DOHH2 (cell line): ENCODE measurements around the gene RPTOR.

Experiments
- H3F3A ChIP-seq: fragments of 200-600 bp; sonication (generic), shearing (Covaris generic); 2 replicates; pipeline ENCODE4 v1.6.0; 2016; ENCODE audit warnings: antibody characterized with exemption, mild to moderate bottlenecking; ENCODE audit not compliant: control insufficient read depth, insufficient read depth
- H3K27ac ChIP-seq: fragments of 200-600 bp; sonication (generic); 2 replicates; pipeline ENCODE4 v1.5.1; 2014; ENCODE audit warnings: low read depth, mild to moderate bottlenecking, low read length, moderate library complexity
- H3K27me3 ChIP-seq: fragments of 200-600 bp; sonication (generic); 2 replicates; pipeline ENCODE4 v1.6.1; 2014; ENCODE audit warnings: mild to moderate bottlenecking, low read length, mixed read lengths; ENCODE audit not compliant: control insufficient read depth
- H3K36me3 ChIP-seq: fragments of 200-600 bp; sonication (generic); 2 replicates; pipeline ENCODE4 v1.6.1; 2014; ENCODE audit warnings: mild to moderate bottlenecking, low read length, moderate library complexity, mixed read lengths; ENCODE audit not compliant: control insufficient read depth
- H3K4me1 ChIP-seq: fragments of 200-600 bp; sonication (generic); 2 replicates; pipeline ENCODE4 v1.6.1; 2014; ENCODE audit warnings: mild to moderate bottlenecking, low read length, mixed read lengths; ENCODE audit not compliant: control insufficient read depth
- H3K4me2 ChIP-seq: fragments of 200-600 bp; sonication (generic); 2 replicates; pipeline ENCODE4 v1.6.0; 2014; ENCODE audit warnings: mild to moderate bottlenecking, low read length, moderate library complexity
- H3K4me3 ChIP-seq: fragments of 200-600 bp; sonication (generic); 2 replicates; pipeline ENCODE4 v1.5.1; 2014; ENCODE audit warnings: mild to moderate bottlenecking, low read length, mixed read lengths
- H3K79me2 ChIP-seq: fragments of 200-600 bp; sonication (generic); 2 replicates; pipeline ENCODE4 v1.6.1; 2014; ENCODE audit warnings: mild to moderate bottlenecking, low read length, mixed read lengths; ENCODE audit not compliant: control insufficient read depth
- H3K9me2 ChIP-seq: fragments of 200-600 bp; sonication (generic); replicated peaks from 2 replicates; pipeline ENCODE4 v1.6.1; 2014; ENCODE audit warnings: mild to moderate bottlenecking, low read length, mixed read lengths; ENCODE audit not compliant: control insufficient read depth
- H3K9me3 ChIP-seq: fragments of 200-600 bp; sonication (generic); 2 replicates; pipeline ENCODE4 v1.6.1; 2014; ENCODE audit warnings: antibody characterized with exemption, low read length, mixed read lengths; ENCODE audit not compliant: control insufficient read depth, insufficient read depth
- H4K20me1 ChIP-seq: fragments of 200-600 bp; sonication (generic); 2 replicates; pipeline ENCODE4 v1.6.0; 2014; ENCODE audit warnings: low read depth, mild to moderate bottlenecking, antibody characterized with exemption, low read length, moderate library complexity; ENCODE audit not compliant: control insufficient read depth, insufficient read depth
- EZH2phosphoT487 ChIP-seq: fragments of 200-600 bp; sonication (generic); IDR thresholded peaks from 2 replicates; pipeline ENCODE4 v1.6.1; 2017; ENCODE audit warnings: borderline replicate concordance, mild to moderate bottlenecking, antibody characterized with exemption, low read length, moderate library complexity, mixed read lengths
- TF ChIP-seq, protein P1 (sequence below): fragments of 200-600 bp; sonication (generic); IDR thresholded peaks from one replicate; pipeline ENCODE4 v1.5.1; 2014; ENCODE audit warnings: antibody characterized with exemption, mild to moderate bottlenecking, low read depth, low read length; ENCODE audit not compliant: poor library complexity, severe bottlenecking

Gene RPTOR

DNA sequence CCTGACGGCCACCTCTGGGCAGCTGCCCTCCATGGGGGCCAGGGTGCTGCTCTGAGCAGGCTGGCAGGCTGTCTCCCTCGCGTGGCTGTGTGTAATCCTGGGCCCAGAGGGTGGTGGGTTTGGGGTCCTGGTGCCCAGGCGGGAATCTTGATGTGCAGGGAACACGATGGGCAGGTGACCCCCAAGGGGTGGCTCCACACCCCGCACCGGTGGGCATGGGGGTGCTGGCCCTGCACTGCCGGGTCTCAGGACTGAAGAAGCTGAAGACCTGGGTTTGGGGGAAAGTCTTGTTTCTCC, 455.6 kb downstream of the RPTOR start:
- H3F3A ChIP-seq, result no peaks in the 10 kb centered on the region
- no peaks in the 10 kb centered on the region for H3K9me2 ChIP-seq
- no peaks in the 10 kb centered on the region for H3K4me1 ChIP-seq
- no peaks in the 10 kb centered on the region for H3K79me2 ChIP-seq
- H3K4me3 ChIP-seq, result no peak overlapping the region
- no peak overlapping the region for H3K27ac ChIP-seq
- H3K9me3 ChIP-seq, result no peaks in the 10 kb centered on the region
- peaks cover 5% of the 10 kb centered on the region for H3K27me3 ChIP-seq
- no peak overlapping the region for H3K4me2 ChIP-seq
- peaks cover 16% of the 10 kb centered on the region for H3K36me3 ChIP-seq
- H4K20me1 ChIP-seq, result no peaks in the 10 kb centered on the region
- TF ChIP-seq, protein P1, sequence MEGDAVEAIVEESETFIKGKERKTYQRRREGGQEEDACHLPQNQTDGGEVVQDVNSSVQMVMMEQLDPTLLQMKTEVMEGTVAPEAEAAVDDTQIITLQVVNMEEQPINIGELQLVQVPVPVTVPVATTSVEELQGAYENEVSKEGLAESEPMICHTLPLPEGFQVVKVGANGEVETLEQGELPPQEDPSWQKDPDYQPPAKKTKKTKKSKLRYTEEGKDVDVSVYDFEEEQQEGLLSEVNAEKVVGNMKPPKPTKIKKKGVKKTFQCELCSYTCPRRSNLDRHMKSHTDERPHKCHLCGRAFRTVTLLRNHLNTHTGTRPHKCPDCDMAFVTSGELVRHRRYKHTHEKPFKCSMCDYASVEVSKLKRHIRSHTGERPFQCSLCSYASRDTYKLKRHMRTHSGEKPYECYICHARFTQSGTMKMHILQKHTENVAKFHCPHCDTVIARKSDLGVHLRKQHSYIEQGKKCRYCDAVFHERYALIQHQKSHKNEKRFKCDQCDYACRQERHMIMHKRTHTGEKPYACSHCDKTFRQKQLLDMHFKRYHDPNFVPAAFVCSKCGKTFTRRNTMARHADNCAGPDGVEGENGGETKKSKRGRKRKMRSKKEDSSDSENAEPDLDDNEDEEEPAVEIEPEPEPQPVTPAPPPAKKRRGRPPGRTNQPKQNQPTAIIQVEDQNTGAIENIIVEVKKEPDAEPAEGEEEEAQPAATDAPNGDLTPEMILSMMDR, result no peak
- TF ChIP-seq EZH2phosphoT487, result no peak

DNA sequence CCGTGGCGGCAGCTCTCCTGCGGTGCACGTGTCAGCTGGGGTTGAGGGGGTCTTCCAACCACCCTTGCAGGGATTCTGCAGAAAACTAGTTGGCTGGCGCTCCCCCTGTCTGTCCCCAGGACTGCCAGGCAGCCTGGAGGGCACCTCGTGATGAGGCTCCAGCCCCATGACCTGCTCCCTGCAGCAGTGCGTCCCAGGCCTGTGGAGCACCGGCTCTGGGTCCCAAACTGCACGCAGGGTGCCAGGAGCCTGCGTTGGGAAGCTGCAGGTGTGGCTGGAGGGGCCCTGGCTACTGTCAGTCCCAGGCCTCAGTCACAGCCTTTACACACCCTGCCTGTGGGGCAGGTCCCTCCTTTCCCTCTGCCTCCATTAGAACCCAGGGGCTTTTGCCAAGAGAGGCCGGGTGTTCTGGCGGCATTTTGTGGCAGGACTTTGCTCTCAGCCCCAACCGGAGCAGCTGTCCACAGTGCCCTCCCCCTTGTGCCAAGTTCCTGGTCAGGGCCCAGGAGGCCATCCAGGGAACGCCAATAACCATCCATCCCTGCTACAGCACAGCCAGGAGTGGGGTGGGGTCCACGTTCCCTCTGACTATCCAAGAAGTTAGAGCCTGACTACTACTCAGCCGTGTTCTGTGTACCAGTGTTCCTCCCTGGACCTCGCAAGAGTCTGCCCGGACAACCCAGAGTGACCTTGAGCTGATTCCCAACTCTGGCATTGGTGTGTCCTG, 456.2 kb downstream of the RPTOR start:
- H3F3A ChIP-seq, result no peaks in the 10 kb centered on the region
- no peaks in the 10 kb centered on the region for H3K9me2 ChIP-seq
- no peak overlapping the region for H3K4me3 ChIP-seq
- H3K9me3 ChIP-seq, result no peaks in the 10 kb centered on the region
- no peaks in the 10 kb centered on the region for H4K20me1 ChIP-seq
- H3K4me2 ChIP-seq, result no peak overlapping the region
- H3K36me3 ChIP-seq, result peaks cover 16% of the 10 kb centered on the region
- H3K79me2 ChIP-seq, result no peaks in the 10 kb centered on the region
- peaks cover 5% of the 10 kb centered on the region for H3K27me3 ChIP-seq
- no peaks in the 10 kb centered on the region for H3K4me1 ChIP-seq
- TF ChIP-seq, protein P1, result no peak
- no peak for TF ChIP-seq EZH2phosphoT487
- H3K27ac ChIP-seq, result no peak overlapping the region

DNA sequence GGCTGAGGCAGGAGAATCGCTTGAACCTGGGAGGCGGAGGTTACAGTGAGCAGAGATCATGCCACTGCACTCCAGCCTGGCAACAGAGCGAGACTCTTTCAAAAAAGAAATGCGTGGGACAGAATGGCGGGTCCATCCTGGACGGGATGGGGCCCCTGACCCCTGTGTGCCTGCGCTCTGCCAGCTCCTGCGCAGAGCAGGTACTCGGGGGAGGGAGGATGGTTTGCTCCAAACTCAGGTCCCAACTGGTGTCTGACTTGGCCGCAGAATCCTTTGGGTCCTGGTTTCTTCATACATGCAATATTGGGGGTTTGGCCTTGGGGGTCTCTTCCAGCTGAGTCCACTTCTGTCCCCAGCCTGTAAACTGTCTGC, 457.4 kb downstream of the RPTOR start:
- H3K4me2 ChIP-seq, result no peak overlapping the region
- TF ChIP-seq EZH2phosphoT487, result no peak
- TF ChIP-seq, protein P1, result no peak
- H3K36me3 ChIP-seq, result peaks cover 11% of the 10 kb centered on the region; the same call in 1 of the 2 replicates
- no peak overlapping the region for H3K27ac ChIP-seq
- no peaks in the 10 kb centered on the region for H3K9me2 ChIP-seq
- peaks cover 5% of the 10 kb centered on the region for H3K27me3 ChIP-seq
- H4K20me1 ChIP-seq, result no peaks in the 10 kb centered on the region
- no peaks in the 10 kb centered on the region for H3F3A ChIP-seq
- H3K79me2 ChIP-seq, result no peaks in the 10 kb centered on the region
- H3K9me3 ChIP-seq, result no peaks in the 10 kb centered on the region
- H3K4me3 ChIP-seq, result no peak overlapping the region
- no peaks in the 10 kb centered on the region for H3K4me1 ChIP-seq
